Liver (tissue), 3 donors: Measurements from ENCODE around the gene LTBP2.

ENCODE experiments used
- EGR1 ChIP-seq, 2 donors: IDR thresholded peaks; 2 replicates each; pipeline ENCODE4 v1.6.1; 2016 to 2018; ENCODE audit warnings: antibody characterized with exemption in 2 of 2, low read depth in 2 of 2
- GABPA ChIP-seq, 2 donors: IDR thresholded peaks in 1 of 2; conservative IDR thresholded peaks in 1 of 2; 2 replicates each; pipeline ENCODE4 v1.6.1; 2016; ENCODE audit warnings: antibody characterized with exemption in 2 of 2, mild to moderate bottlenecking in 1 of 2, moderate library complexity in 1 of 2
- JUND ChIP-seq, 2 donors: IDR thresholded peaks; 2 replicates each; pipeline ENCODE4 v1.6.1; 2016; ENCODE audit warnings: antibody characterized with exemption in 2 of 2
- RAD21 ChIP-seq, 2 donors: IDR thresholded peaks; 2 replicates each; pipeline ENCODE4 v1.6.1; 2016; ENCODE audit warnings: antibody characterized with exemption in 2 of 2, mild to moderate bottlenecking in 2 of 2
- RXRA ChIP-seq, 2 donors: IDR thresholded peaks; 2 replicates each; pipeline ENCODE4 v1.6.1; 2017 to 2018; ENCODE audit warnings: antibody characterized with exemption in 2 of 2, mild to moderate bottlenecking in 1 of 2
- SP1 ChIP-seq: IDR thresholded peaks from 2 replicates; pipeline ENCODE4 v1.6.1; 2018; ENCODE audit warnings: antibody characterized with exemption, mild to moderate bottlenecking
- TAF1 ChIP-seq: conservative IDR thresholded peaks from 2 replicates; pipeline ENCODE4 v1.6.1; 2016; ENCODE audit warnings: antibody characterized with exemption, mild to moderate bottlenecking
- YY1 ChIP-seq: IDR thresholded peaks from 2 replicates; pipeline ENCODE4 v1.6.1; 2016; ENCODE audit warnings: antibody characterized with exemption, mild to moderate bottlenecking
- TF ChIP-seq, protein P1 (sequence below): fragments of 150-350 bp; IDR thresholded peaks from 2 replicates; pipeline ENCODE4 v1.5.1; 2017; ENCODE audit warnings: improper control_type of control experiment, low read depth, low read length; ENCODE audit not compliant: missing input control
- TF ChIP-seq, protein P2 (sequence below): IDR thresholded peaks from 2 replicates; pipeline ENCODE4 v1.6.1; 2016; ENCODE audit warnings: antibody characterized with exemption
- TF ChIP-seq, protein P3 (sequence below): IDR thresholded peaks from 2 replicates; pipeline ENCODE4 v1.6.1; 2016; ENCODE audit warnings: antibody characterized with exemption
- donor health status: healthy.
- donor health status: healthy.

- TF ChIP-seq, protein P1, sequence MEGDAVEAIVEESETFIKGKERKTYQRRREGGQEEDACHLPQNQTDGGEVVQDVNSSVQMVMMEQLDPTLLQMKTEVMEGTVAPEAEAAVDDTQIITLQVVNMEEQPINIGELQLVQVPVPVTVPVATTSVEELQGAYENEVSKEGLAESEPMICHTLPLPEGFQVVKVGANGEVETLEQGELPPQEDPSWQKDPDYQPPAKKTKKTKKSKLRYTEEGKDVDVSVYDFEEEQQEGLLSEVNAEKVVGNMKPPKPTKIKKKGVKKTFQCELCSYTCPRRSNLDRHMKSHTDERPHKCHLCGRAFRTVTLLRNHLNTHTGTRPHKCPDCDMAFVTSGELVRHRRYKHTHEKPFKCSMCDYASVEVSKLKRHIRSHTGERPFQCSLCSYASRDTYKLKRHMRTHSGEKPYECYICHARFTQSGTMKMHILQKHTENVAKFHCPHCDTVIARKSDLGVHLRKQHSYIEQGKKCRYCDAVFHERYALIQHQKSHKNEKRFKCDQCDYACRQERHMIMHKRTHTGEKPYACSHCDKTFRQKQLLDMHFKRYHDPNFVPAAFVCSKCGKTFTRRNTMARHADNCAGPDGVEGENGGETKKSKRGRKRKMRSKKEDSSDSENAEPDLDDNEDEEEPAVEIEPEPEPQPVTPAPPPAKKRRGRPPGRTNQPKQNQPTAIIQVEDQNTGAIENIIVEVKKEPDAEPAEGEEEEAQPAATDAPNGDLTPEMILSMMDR = no peak
- TF ChIP-seq SP1 (no peak), JUND (IDR thresholded peaks at IDR 0.05) (no peak), RAD21 (IDR thresholded peaks at IDR 0.05) (no peak), GABPA (IDR thresholded peaks at IDR 0.05 in 1 of 2, conservative IDR thresholded peaks at IDR 0.05 in 1 of 2) (no peak), RXRA (IDR thresholded peaks at IDR 0.05) (no peak), TAF1 (no peak), EGR1 (IDR thresholded peaks at IDR 0.05; ENCODE audit: low read depth in 2 of 2) (no peak), YY1 (no peak)
- TF ChIP-seq, protein P2, sequence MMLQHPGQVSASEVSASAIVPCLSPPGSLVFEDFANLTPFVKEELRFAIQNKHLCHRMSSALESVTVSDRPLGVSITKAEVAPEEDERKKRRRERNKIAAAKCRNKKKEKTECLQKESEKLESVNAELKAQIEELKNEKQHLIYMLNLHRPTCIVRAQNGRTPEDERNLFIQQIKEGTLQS = no peak
- TF ChIP-seq, protein P3, sequence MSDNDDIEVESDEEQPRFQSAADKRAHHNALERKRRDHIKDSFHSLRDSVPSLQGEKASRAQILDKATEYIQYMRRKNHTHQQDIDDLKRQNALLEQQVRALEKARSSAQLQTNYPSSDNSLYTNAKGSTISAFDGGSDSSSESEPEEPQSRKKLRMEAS = no peak
These were observed 42.0 kb downstream of the LTBP2 start for GRCh38 chr14:74569806-74570591.
